Measurements from ENCODE around the gene SNTA1.

SNTA1 gene

DNA sequence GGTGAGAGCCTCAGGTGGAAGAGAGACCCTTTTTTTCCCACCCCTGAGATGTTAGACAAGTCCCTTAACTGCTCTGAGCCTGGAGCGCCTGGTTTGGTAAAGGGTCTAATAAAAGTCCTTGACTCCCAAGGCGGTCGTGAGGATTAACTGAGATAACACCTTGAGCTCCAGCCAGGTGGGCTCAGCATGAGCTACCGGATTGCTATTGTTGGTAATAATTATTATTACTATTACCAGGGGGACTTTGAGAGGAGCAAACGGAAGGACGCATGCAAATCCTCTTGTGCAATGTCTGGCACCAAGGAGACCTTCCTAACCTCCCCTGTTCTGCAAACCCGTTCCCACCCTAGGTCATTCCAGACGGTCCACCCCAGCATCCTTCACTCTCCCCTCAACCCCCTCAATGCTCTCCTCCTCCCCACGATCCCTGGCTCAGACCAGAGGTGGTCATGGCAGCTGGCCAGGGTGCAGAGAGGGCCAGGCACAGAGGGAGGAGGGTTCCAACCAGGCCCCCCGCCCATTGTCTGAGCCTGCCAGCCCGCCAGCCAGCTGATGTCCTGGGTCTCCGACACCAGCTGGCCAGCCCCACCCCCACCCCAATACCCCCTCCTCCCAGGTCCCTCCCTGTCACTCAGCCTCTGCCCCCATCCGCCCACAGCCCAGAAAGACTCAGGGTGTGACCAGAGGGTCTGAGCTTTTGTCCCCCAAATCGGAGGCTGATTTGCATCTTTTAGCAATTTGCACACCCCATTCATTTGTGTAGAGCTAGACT is 32.0 kb upstream of the SNTA1 start:
- TF ChIP-seq, protein P1, sequence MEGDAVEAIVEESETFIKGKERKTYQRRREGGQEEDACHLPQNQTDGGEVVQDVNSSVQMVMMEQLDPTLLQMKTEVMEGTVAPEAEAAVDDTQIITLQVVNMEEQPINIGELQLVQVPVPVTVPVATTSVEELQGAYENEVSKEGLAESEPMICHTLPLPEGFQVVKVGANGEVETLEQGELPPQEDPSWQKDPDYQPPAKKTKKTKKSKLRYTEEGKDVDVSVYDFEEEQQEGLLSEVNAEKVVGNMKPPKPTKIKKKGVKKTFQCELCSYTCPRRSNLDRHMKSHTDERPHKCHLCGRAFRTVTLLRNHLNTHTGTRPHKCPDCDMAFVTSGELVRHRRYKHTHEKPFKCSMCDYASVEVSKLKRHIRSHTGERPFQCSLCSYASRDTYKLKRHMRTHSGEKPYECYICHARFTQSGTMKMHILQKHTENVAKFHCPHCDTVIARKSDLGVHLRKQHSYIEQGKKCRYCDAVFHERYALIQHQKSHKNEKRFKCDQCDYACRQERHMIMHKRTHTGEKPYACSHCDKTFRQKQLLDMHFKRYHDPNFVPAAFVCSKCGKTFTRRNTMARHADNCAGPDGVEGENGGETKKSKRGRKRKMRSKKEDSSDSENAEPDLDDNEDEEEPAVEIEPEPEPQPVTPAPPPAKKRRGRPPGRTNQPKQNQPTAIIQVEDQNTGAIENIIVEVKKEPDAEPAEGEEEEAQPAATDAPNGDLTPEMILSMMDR (IDR thresholded peaks at IDR 0.05; ENCODE audit: insufficient read depth, low read length, poor library complexity, severe bottlenecking), result no peak
- H3K4me3 ChIP-seq (replicated peaks; ENCODE audit: low read depth, low read length), result no peak overlapping the region
- H3K27me3 ChIP-seq (replicated peaks; ENCODE audit: control insufficient read depth, insufficient read depth, low read length), result no peaks in the 10 kb centered on the region
- no peaks in the 10 kb centered on the region for H3K36me3 ChIP-seq (ENCODE audit: control insufficient read depth, insufficient read depth, low read length)
- DNase-seq (ENCODE audit: extremely low read depth, insufficient read length), result no peak

DNA sequence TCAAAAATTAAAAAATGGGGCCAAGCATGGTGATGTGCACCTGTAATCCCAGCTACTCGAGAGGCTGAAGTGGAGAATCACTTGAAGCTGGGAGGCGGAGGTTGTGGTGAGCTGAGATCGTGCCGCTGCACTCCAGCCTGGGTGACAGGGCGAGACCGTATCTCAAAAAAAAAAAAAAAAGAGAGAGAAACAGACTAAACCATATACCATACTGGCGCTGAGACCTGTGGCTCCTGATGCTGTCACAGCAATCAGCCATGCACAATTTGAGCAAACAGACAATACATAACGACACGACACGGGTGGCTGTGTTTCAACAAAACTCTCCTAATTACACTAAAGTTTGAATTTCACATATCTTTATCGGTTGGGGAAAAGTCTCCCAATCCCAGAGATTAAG is 31.4 kb upstream of the SNTA1 start:
- H3K27me3 ChIP-seq (replicated peaks; ENCODE audit: control insufficient read depth, insufficient read depth, low read length), result no peaks in the 10 kb centered on the region
- DNase-seq (ENCODE audit: extremely low read depth, insufficient read length), result no peak
- TF ChIP-seq, protein P1 (IDR thresholded peaks at IDR 0.05; ENCODE audit: insufficient read depth, low read length, poor library complexity, severe bottlenecking), result no peak
- H3K4me3 ChIP-seq (replicated peaks; ENCODE audit: low read depth, low read length), result no peak overlapping the region
- H3K36me3 ChIP-seq (ENCODE audit: control insufficient read depth, insufficient read depth, low read length), result no peaks in the 10 kb centered on the region

DNA sequence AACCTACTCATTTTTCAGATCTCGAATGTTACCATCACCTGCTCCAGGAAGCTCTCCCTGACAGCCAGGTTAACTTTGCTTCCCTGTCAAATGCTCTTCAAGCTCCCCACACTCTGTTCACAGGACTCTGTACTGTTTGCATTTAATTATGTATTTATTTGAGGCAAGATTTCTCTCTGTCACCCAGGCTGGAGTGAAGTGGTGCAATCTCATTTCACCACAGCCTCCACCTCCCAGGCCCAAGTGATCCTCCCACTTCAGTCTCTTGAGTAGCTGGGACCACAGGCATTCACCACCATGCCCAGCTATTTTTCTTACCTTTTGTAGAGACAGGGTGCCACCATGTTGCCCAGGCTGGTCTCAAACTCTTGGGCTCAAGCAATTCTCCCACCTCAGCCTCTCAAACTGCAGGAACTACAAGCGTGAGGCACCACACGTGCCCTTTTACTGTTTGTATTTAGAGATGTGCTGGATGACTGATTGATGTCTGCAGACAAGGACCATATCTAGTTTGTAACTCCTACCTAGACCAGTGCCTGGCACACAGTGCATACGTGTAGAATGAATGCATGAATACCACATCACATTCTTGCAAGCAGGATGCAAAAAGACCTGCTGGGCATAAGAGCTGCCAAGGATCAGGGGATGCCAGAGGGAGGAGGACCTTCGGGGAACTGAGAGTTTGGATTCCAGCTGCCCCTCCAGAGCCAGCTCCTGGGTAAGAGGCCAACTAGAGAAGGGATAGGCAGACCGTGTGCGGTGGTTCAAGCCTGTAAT is 30.7 kb upstream of the SNTA1 start:
- TF ChIP-seq, protein P1 (IDR thresholded peaks at IDR 0.05; ENCODE audit: insufficient read depth, low read length, poor library complexity, severe bottlenecking), result no peak
- no peaks in the 10 kb centered on the region for H3K27me3 ChIP-seq (replicated peaks; ENCODE audit: control insufficient read depth, insufficient read depth, low read length)
- H3K36me3 ChIP-seq (ENCODE audit: control insufficient read depth, insufficient read depth, low read length), result no peaks in the 10 kb centered on the region
- H3K4me3 ChIP-seq (replicated peaks; ENCODE audit: low read depth, low read length), result no peak overlapping the region
- DNase-seq (ENCODE audit: extremely low read depth, insufficient read length), result no peak

GRCh38 chr20:33472868-33473435 is 29.4 kb upstream of the SNTA1 start:
- no peaks in the 10 kb centered on the region for H3K36me3 ChIP-seq (ENCODE audit: control insufficient read depth, insufficient read depth, low read length)
- no peaks in the 10 kb centered on the region for H3K27me3 ChIP-seq (replicated peaks; ENCODE audit: control insufficient read depth, insufficient read depth, low read length)
- TF ChIP-seq, protein P1 (IDR thresholded peaks at IDR 0.05; ENCODE audit: insufficient read depth, low read length, poor library complexity, severe bottlenecking), result no peak
- no peak for DNase-seq (ENCODE audit: extremely low read depth, insufficient read length)
- H3K4me3 ChIP-seq (replicated peaks; ENCODE audit: low read depth, low read length), result no peak overlapping the region

DNA sequence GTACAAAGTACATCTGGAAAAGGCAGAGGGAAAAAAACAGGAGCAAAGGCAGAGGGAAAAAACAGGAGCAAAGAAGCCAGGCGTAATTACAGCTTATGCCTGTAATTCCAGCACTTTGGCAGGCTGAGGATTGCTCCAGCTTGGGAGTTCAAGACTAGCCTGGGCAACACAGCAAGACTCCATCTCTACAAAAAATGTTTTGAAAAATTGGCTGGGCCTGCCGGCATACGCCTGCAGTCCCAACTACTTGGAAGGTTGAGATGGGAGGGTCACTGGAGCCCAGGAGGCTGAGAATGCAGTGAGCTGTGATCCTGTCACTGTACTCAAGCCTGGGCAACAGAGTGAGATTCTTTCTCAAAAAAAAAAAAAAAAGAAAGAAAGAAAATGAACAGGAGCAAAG is 27.3 kb upstream of the SNTA1 start:
- TF ChIP-seq, protein P1 (IDR thresholded peaks at IDR 0.05; ENCODE audit: insufficient read depth, low read length, poor library complexity, severe bottlenecking), result no peak
- no peaks in the 10 kb centered on the region for H3K36me3 ChIP-seq (ENCODE audit: control insufficient read depth, insufficient read depth, low read length)
- no peaks in the 10 kb centered on the region for H3K27me3 ChIP-seq (replicated peaks; ENCODE audit: control insufficient read depth, insufficient read depth, low read length)
- no peak for DNase-seq (ENCODE audit: extremely low read depth, insufficient read length)
- no peak overlapping the region for H3K4me3 ChIP-seq (replicated peaks; ENCODE audit: low read depth, low read length)

Measured in GM06990 (cell line).